GM18867 (cell line): ENCODE measurements around the gene UIMC1.
A peak's percentile ranks its signal among the peaks of the same experiment; 100 is the strongest.
"Not testable (repeated sequence)": the region's sequence is repeated elsewhere in the genome, so short reads cannot be mapped to it uniquely, and the experiment has no call there.

ENCODE experiments used
- ATAC-seq: cut with Tn5 transposase; IDR thresholded peaks from one replicate; pipeline ENCODE4 v1.9.1; 2021; ENCODE audit warnings: mild to moderate bottlenecking, moderate library complexity; ENCODE audit not compliant: unreplicated experiment

Gene UIMC1

DNA sequence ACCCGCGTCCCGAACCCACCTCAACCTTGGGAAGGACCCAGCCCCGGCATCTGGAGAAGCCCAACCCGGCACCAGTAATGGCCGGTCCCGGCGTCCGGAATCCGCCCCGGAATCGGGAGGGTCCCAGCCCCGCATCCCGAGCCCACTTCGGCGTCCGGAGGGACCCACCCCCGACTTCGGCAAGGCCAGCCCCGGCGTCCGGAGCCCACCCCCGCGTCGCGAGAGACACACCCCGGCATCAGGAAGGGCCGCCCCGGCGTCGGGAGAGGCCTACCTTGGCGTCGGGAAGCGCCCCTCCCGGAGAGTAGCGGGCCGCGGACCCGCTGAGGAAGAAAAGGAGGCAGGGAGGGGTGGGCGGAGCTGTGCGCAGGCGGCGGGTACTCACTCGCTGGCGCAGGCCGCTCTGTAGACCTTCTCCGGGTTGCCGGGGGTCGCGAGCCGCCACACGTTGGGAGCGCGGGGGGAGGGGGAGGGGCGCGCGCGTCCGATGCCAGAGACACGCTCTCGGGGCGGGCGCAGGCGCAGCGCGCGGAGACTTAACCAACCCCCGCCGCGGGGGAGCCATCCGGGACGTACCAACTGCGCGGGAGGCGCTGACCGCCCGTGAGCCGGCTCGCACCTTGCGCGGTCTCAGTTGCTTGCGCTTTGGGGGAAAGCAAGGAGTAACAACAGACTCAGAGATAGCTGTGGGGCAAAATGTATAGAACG lies at the start of gene UIMC1:
TSS of gene UIMC1 (minus strand) at position 515 of the 708 bp plus-strand sequence. CDS start 24,164 bp downstream, outside the sequence.
- ATAC-seq, result peak; percentile 76

DNA sequence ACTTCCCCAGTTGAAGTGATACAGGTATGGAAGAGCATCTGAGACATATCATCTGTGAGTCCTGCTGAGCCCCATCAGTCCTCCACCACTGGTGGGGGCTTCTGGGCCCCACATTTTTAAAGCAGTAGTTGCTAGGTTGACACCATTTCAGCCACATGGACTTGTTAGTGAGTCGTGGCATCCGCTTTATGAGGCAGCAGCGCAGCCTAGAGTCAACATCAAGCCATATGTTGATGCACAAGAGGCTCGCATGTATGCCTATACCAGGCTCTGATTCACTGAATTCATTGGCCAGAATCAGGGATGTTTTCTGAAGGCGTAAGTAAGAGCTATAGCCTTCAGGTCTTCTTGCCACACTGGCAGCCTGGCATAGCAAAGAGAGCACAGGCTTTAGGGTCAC lies 42.7 kb upstream of the UIMC1 start:
- no peak for ATAC-seq

DNA sequence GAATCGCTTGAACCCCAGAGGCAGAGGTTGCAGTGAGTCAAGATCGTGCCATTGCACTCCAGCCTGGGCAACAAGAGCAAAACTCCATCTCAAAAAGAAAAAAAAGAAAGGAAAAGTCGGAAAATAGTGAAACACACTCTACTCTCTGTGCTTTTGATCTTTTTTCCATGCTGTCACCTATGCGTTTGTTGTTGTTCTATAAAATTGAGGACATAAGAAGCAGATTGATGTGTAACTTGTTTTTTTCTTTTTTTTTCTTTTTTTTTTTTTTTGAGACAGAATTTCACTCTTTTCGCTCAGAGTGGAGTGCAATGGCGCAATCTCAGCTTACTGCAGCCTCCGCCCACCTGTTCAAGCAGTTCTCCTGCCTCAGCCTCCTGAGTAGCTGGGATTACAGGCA lies 42.0 kb upstream of the UIMC1 start:
- not testable (repeated sequence) for ATAC-seq

DNA sequence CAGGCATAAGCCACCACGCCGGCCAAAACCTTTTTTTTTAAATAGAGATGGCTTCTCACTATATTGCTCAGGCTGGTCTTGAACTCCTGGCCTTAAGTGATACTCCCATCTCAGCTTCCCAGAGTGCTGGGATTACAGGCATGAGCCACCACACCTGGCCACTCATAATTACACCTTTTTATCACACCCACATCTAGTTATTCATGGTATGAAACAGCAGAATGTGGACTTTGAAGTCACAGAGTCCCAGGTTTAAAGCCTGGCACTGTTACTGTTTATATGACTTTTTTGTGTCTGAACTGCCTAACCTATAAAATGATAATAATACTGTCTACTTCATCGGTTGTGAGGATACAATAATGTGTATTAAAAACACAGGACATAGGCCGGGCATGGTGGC lies 39.1 kb upstream of the UIMC1 start:
- ATAC-seq, result no peak

DNA sequence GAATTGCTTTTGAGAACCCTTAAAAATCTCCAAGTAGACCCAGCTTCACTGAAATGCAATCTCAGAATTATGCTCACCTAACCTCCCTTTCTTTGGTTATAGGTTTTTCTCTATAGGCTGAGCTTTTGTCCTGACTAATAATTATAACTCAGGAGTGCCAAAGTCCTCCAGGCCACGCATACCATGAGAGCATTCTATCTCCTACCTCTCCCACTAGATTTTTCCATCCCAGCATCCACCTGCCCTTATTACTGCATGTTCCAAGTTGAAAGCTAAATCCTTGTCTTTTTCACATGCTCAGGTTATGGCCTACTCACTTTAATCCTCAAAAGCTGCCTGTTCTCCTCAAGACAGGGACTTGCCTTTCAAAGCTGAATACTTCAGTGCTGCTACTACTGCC lies 38.1 kb upstream of the UIMC1 start:
- ATAC-seq, result no peak

DNA sequence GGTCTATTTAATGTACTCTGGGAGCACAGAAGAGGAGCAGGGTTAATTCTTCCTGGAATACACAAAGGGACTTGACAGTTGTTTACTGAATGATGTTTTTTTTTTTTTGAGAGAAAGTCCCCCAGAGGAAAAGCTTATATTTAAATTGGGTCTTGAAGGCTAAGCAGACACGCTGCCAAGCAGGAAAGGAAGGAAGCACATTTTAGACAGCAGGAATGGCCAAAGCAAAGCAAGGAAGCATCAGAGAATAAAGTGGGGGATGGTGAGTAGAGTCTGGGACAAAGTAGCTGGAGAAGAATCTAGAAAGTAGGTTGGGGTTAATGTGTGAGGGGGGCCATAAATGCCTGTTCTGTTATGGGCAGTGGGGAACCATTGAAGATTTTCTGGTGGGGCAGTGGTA lies 37.4 kb upstream of the UIMC1 start:
- no peak for ATAC-seq

DNA sequence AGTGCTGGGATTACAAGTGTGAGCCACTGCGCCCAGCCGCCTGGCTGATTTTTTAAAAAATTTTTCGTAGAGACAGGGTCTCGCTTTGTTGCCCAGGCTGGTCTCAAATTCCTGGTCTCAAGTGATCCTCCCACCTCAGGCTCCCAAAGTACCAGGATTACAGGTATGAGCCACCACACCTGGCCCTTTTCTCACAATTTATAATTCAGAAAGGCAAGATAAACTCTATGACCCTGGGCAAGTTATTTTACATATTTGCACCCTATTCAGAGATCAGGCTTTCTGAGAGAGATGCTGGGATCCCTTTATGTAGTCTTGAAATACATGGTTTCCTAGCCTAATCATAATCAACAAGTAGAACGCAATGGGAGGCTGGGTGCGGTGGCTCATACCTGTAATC lies 36.5 kb upstream of the UIMC1 start:
- ATAC-seq, result no peak

DNA sequence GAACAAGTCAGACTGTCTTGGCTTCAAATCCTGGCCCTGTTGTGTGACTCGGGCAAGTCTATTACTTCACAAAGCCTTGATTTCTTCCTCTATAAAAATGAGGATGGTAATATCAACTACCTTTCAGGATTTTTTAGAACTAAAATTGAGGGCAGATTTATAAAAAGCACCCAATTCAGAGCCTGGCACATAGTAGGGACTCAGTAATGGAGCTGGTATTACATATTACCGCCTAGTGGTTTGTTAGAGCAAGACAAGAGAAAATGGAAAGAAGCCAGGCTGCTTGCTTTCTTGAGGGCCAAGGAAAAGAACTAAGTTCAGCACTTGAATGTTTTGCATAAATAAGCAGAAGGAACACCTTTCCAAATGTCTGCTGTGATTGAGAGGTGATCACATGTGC lies 35.4 kb upstream of the UIMC1 start:
- no peak for ATAC-seq

DNA sequence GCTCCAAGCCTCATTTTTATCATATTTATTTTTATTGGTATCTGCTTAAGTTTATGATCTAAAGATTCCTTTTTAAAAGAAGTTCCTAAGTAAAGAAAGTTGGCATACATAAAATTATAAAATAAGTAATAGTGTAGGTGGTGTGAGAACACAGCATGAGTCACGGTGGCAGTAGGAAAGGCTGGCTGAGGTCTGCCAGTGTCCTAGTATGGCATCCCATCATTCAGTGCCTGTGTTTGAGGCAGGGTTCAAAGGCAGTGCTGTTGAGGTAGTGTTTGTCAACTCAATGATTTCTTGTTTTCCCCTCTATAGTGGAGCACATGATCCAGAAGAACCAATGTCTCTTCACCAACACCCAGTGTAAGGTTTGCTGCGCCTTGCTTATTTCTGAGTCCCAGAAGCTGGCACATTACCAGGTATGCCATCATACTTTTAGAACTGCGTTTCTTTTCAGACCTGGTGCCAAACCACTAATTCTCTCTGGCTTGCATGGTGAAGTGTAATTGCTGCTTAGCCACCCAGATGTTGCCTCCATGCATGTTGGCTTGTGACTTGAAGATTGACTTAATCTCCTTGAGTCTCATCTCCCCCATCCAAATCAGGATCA lies 34.3 kb upstream of the UIMC1 start:
- no peak for ATAC-seq

DNA sequence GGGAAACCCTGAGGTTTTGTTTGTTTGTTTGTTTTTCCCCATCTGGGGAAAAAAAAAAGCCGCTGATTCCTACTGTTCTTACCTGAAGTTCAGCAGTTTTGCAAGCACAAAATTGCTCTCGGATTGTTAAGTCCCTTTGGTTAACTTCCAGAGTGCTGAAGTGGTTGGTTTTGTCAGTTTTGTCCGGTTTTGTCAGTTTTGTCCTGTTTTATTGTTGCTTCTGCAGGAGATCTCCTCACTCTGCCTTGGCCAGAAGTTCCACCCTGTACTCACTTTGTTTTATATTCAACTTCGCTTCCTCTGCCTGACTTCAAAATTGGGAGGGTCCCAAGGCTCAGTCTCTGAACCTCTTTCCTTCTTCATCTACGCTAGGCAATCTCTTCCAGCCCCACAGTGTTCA lies 30.3 kb upstream of the UIMC1 start:
- no peak for ATAC-seq

DNA sequence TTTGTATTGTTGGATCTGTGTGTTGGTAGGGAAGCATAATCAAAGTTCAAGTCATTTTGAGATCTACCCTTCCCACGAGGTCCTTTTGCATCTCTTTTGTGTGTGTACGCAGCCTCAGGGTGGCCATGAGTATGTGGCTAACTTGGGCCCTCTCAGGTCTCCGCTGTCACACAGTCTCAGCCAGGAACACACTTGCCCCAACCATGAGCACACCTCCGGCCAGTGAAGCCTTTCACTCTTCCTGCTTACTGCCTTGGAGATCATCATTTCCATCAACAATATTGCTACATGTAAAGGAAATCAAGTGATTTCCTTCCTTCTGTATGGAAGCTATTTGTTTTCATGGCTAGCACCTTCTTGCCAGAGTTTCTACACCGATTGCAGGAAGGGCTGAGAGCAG lies 29.9 kb upstream of the UIMC1 start:
- no peak for ATAC-seq

DNA sequence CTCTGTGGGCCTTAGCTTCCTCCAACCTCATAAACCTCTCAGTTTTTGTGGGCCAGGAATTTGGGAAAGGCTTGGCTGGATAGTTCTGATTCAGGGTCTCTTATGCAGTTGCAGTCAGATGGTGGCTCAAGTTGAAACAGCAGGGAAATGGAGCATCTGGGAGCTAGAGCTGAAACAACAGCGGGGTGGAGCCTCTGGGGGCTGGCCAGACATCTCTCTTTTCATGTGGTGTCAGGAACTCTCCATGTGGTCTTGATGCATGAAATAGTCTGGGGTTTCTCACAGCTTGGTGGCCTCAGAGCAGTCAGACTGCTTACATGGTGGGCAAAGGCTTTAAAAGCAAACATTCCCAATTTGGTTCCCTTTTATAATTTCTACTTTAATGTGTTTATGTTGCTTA lies 29.4 kb upstream of the UIMC1 start:
- ATAC-seq, result no peak

DNA sequence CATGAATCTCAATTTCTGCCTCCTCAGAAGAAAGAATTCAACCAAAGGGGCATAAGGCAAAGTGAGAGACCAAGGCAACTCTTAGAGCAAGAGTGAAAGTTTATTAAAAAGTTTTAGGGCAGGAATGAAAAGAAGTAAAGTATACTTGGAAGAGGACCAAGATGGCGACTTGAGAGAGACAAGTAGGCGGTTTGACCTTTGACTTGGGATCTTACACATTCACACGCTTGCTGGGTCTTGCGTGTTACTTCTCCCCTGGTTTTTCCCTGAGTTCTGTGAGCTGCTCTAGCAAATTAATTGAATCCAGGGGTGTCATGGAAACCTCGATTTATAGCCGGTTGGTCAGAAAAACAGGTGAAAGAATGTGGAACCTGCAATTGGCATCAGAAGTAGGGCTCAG lies 22.9 kb upstream of the UIMC1 start:
- no peak for ATAC-seq

DNA sequence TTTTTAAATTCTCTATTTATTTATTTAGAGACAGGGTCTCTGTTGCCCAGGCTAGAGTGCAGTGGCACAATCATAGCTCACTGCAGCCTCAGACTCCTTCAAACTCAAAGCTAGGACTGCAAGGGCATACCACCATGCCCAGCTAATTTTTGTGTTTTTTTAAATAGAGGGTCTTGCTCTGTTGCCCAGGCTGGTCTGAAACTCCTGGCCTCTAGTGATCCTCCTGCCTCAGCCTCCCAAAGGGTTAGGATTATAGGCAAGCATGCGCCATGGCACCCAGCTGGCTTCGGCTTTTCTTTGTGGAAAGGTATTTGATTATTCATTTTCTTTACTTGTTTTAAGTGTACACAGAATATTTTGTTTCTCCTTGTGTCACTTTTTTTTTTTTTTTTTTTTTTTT lies 21.1 kb upstream of the UIMC1 start:
- ATAC-seq, result no peak

DNA sequence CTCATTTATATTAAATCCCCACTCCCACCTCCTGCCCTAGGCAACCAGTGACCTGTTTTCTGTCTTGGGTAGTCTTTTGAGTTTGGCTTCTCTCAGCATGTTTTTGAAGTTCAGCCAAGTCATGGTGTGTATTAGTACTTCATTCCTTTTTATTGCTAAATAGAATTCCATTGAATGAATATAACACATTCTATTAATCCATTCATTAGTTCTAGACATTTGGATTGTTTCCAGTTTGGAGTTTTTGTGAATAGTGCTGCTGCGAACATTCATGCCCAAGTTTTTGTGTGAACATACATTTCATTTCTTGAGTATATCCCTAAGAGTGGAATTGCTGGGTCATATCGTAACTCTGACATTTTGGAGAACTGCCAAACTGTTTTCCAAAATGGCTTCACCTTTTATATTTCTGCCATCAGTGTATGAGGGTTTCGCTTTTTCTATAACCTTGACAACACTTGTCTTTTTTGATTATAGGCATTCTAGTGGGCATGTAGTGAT lies 18.6 kb upstream of the UIMC1 start:
- no peak for ATAC-seq

DNA sequence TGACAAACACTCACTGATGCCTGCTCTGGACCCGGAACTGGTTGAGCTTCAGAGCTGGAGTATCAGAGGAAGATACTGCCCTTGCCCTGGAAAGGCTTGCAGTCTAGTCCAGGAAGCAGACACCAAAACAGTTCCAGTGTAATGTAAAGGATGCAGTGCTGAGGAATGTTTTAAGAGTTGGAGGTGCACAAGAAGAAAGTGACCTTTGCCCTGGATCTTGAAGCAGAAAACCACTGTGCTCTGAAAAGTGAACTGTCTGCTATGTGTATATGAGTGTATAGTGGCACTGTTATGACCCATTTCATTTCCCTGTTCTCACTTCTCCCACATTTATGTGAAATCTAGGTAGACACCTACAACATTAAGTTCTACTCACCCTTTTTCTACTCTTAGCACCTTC lies 18.0 kb upstream of the UIMC1 start:
- no peak for ATAC-seq

DNA sequence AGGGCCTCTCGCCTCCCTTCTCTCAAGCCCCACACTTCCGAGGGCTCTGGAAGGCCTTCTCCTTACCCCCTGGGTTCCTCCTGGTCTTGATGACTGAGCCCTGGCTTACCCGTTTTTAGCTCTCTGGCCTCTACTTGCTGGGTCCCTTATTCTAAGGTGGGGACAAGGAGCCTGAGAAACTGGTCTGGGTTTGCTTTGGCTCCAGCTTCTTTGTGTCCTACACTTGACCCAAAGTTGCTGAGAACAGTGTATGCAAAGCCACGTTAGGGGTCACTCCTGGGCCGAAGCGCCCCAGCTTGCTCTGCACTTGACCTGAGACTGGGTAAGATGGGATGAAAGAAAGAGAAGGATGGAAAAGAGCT lies 16.7 kb upstream of the UIMC1 start:
- peak; percentile 15 for ATAC-seq

DNA sequence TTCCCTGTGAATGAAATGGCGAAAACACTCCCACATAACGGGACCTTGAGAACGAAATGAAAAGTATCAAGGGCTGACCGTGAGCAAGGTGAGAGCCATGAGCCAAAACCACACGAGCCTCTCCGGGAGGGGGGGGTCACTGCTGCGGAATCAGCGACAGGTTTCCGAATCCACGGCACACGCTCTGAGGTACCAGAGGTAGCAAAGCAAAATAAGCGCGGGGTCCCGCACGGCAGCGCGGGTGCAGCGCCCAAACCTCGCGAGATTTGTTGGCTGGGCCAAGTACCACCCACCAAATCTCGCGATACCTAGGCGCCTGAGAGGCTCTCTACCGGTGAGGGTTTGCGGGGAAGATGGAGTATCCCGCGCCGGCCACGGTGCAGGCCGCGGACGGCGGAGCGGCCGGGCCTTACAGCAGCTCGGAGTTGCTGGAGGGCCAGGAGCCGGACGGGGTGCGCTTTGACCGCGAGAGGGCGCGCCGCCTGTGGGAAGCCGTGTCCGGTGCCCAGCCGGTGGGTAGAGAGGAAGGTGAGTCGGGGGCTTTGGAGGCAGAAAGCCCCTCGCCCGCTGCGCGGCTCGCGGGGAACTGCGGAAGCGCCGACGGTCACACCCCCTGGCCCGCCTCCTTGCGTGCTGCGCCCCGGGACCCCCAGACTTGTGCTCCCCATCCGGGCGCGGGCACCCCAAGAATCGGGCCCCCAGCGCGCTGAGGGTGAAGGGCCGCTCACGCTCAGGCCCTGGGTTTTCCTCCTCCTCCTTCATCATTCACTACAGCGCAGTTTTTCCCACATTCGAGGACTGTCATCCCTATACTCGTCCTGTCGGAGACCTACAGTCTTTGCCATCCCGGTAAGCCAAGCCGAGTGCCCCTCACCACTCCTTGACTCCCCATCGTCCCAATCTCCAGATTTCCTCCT lies 16.1 kb upstream of the UIMC1 start, which contains the start of gene ZNF346:
TSS of gene ZNF346 (plus strand) at position 311 of the 917 bp plus-strand sequence. CDS start at position 354, 43 bp downstream.
- peak; percentile 87 for ATAC-seq

DNA sequence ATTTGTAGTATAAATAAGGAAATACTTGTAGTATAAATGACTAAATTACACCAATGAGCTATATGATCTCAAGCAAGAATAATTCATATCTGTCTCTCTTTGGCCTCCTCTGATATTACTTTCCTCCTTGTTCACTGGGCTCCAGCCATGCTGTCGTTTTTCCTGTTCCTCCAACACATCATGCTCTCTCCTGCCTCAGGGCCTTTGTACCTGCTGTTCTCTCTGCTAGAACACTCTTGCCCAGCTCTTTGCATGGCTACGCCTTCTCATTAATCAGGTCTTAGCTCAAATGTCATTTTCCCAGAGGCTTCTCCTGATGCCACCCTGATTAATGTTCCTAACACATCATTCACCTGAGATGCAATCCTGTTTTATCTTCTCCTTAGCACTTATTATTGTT lies 13.5 kb upstream of the UIMC1 start:
- ATAC-seq, result no peak

DNA sequence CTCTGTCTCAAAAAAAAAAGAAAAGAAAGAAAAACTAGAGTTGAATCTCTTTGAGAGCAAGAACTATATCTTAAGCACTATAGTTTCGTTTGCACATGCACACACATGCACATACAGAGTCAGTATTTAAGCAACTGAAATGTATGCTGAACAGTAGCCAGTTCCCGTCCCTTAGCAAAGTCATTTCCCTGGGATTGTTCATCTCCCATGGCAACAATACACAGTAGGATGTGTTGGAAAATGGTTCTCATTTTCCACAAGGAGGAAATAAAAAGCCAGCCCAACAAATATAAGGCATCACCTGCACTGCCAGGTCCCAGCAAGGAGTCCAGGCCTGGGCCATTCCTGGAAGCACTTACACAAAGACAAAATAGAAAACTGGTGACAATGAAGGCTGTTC lies 11.8 kb upstream of the UIMC1 start:
- ATAC-seq, result no peak

DNA sequence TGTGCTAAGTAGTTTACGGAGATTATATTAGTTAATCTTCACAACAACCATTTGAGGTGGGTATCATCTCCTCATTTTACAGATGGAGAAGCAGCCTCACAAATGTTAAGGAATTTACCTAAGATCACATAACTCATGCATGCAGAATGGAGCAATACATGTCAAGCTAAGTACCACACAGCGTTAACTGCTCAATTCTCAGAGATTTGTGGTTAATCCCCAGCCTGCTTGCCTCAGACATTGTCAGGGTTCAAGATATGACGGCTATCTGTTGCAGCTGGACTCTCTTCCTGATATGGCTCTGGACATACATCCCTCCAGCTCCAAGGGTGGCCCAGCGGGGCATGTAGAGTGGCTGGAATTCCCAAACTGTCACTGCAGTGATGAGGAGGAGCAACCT lies 8.6 kb upstream of the UIMC1 start:
- ATAC-seq, result no peak

DNA sequence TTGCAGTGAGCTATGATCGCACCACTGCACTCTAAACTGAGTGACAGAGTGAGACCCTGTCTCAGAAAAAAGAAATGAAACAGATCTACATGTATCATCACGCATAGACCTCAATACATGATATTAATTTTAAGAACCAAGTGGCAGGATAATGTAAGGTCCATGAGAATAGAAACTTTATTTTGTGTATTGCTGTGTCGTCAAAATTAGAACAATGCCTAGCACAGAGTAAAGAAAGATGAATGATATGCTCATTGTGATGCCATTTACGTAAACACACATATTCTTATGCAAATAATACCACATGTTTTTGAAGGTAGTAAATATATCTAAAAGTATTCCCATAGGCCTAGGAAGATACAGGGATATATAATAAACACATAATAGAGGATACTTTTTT lies 3.6 kb upstream of the UIMC1 start:
- ATAC-seq, result no peak
